ENCODE data around the gene CGB3. TPM values are rescaled to one million over a fixed set of nuclear protein-coding genes. Genes with fewer than 3 reads are reported as not detected.

The CGB3 gene
- total RNA-seq, 1 experiment from 2014 or later = not detected

DNA sequence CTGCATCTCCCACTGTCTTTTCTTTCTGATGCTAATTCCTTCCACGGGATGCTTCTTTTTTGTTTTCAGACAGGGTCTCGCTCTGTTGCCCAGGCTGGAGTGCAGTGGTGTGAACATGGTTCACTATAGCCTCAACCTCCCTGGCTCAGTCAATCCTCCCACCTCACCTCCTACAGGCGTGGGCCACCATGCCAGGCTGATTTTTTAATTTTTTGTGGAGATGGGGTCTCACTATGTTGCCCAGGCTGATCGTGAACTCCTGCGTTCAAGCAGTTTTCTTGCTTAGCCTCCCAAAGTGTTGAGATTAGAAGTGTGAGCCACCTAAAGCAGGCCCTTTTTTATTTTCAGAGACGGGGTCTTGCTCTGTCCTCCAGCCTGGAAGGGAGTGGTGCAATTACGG lies 35.8 kb downstream of the CGB3 start:
- no peak for DNase-seq (ENCODE audit: low read depth)

DNA sequence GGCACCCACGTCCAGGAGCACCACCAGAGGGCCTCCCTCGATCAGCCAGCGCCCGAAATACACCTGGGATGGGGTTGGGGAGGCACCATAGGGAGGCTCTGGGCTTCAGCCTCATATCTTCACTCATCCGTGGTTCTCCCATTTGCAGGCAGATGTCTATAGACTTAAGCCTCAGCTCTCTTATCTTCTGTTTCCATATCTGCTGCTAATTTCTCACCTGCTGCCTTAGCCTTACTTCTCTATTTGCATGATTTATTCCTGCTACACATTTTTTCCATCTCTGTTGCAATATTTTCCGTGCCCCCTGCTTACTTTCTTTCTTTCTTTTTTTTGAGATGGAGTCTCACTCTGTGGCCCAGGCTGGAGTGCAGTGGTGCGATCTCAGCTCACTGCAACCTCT lies 36.8 kb downstream of the CGB3 start:
- DNase-seq (ENCODE audit: low read depth) = no peak

DNA sequence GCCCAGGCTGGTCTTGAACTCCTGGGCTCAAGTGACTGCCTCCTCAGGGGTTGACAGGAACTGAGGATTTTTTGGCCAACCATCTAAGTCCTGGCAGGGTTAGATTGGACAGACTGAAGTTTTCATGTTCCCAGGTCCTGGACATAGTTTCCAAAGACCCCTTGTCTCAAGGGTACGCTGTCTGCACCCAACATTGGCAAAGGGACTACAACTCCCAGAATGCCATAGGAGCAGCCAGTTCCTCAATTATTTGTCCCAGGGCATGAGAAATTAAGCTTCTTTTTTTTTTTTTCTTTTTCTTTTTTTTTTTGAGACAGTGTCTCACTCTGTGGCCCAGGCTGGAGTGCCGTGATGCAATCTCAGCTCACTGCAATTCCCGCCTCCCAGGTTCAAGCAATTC lies 37.9 kb downstream of the CGB3 start:
- DNase-seq (ENCODE audit: low read depth) = no peak

DNA sequence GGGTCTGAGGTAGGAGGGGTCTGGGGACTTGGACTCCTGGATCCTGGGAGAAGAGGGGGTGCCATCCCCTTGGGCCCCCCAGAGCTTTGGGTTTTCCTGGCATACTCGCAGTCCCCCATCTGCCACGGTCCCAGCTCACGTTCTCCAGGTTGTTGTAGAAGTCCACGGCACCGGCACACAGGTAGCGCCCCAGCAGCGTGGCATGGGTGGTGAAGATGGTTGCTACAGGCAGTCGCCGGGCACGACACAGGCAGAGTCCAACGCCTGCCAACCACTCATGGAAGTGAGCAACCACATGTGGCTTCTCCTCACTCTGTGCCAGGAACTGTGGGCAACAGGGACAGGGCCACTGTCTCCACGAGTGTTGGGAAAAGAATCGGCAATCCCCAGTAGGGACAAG lies 38.4 kb downstream of the CGB3 start:
- DNase-seq (ENCODE audit: low read depth) = no peak

DNA sequence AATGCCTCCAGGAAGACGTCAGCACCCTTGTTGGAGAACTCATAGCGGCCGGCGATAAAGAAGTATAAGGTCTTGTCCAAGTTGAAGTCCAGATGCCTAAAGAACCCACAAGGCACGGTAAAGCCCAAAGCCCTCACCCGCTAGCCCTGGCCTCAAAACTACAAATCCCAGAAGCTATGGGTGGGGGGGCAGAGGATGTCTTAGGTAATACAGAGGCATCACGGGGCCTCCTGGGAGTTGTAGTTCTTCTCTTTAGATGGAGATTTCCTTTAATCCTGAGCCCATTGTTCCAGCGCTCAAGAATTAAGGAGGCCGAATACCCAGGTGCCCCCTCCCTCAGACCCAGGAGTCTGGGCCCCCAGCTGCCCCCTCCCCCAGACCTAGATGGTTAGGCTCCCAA lies 41.9 kb downstream of the CGB3 start:
- no peak for DNase-seq (ENCODE audit: low read depth)

DNA sequence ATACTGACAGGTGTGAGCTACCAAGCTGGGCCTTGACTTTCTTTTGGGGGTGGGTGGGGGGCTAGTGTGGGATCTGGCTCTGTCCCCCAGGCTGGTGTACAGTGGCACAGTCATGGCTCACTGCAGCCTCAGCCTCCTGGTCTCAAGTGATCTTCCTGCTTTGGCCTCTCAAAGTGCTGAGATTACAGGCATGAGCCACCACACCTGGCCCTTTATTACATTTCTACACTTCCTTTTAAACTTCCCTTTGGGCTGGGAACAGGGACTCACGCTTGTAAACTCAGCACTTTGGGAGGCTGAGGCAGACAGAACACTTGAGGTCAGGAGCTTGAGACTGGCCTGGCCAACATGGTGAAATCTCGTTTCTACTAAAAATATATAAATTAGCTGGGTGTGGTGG lies 47.1 kb downstream of the CGB3 start:
- DNase-seq (ENCODE audit: low read depth) = no peak

DNA sequence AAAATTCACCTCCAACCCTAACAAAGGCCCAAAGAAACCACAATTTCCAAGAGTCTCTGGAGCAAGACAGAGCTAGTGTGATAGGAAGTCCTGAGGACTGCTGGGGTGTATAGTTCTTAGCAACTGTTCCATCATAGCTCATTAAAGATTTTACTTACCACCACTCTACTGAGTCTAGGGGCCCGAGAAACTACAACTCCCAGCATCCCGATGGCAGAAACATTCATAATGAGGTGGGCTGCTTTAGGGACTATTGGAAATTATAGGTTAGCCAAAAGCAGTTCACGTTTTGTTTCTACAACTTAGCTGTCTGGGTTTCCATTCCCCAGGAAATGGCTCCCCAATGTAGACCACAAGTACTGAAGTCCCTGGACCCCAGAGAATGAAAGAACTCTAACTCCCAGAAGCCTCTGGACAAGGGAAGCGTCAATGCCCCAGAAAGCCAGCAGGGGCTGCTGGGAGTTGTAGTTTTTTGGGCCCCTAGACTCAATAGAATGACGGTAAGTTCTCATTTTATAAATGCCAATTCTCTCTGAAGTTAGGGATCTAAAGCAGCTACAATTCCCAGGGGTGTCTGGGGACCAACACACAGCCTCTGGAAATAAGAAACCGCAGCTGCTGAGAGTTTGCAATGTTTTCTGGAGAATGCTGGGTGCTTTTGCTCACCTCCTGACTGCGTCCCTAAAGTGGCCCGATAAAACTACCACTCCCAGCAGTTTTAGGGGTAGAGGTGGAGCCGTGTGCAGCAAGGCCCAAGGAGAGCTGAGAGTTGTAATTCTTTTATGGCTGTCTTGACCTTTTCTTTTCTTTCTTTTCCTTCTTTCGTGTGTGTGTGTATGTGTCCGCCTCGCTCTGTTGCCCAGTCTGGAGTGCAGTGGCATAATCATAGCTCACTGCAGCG lies 47.9 kb downstream of the CGB3 start:
- no peak for DNase-seq (ENCODE audit: low read depth)

Other genes with a start within 250 kb of the CGB3 start
- gene BCAT2, start 213.3 kb downstream of the CGB3 start, total RNA-seq (2014; rRNA removed; shearing (Covaris generic)) = 61.9 and 63.8 TPM in 2 replicates
- gene HSD17B14, start 187.8 kb downstream of the CGB3 start, total RNA-seq (2014; rRNA removed; shearing (Covaris generic)) = 0.84 and 3.0 TPM in 2 replicates
- 1.8 and 4.4 TPM in 2 replicates for gene PLEKHA4, start 155.7 kb downstream of the CGB3 start, total RNA-seq (2014; rRNA removed; shearing (Covaris generic))
- 25.7 and 27.3 TPM in 2 replicates for gene PPP1R15A, start 151.9 kb downstream of the CGB3 start, total RNA-seq (2014; rRNA removed; shearing (Covaris generic))
- gene TULP2, start 125.6 kb downstream of the CGB3 start, total RNA-seq (2014; rRNA removed; shearing (Covaris generic)) = not detected in 2 replicates
- 203 and 249 TPM in 2 replicates for gene NUCB1, start 124.0 kb downstream of the CGB3 start, total RNA-seq (2014; rRNA removed; shearing (Covaris generic))
- not detected in 2 replicates for gene DHDH, start 90.6 kb downstream of the CGB3 start, total RNA-seq (2014; rRNA removed; shearing (Covaris generic))
- 66.6 and 98.1 TPM in 2 replicates for gene BAX, start 69.5 kb downstream of the CGB3 start, total RNA-seq (2014; rRNA removed; shearing (Covaris generic))
- gene FTL, start 59.0 kb downstream of the CGB3 start, total RNA-seq (2014; rRNA removed; shearing (Covaris generic)) = 4,698 and 4,789 TPM in 2 replicates
- gene GYS1, start 31.0 kb downstream of the CGB3 start, total RNA-seq (2014; rRNA removed; shearing (Covaris generic)) = 47.6 and 60.1 TPM in 2 replicates
- 384 and 389 TPM in 2 replicates for gene RUVBL2, start 30.4 kb downstream of the CGB3 start, total RNA-seq (2014; rRNA removed; shearing (Covaris generic))
- 0.68 TPM in 1 of 2 replicates, not detected in the other for gene LHB, start 7.2 kb downstream of the CGB3 start, total RNA-seq (2014; rRNA removed; shearing (Covaris generic))
- not detected in 2 replicates for gene CGB2, start 7.6 kb upstream of the CGB3 start, total RNA-seq (2014; rRNA removed; shearing (Covaris generic))
- gene CGB1, start 12.6 kb upstream of the CGB3 start, total RNA-seq (2014; rRNA removed; shearing (Covaris generic)) = not detected in 2 replicates
- not detected in 2 replicates for gene CGB5, start 19.5 kb upstream of the CGB3 start, total RNA-seq (2014; rRNA removed; shearing (Covaris generic))
- not detected in 2 replicates for gene CGB8, start 24.8 kb upstream of the CGB3 start, total RNA-seq (2014; rRNA removed; shearing (Covaris generic))
- gene CGB7, start 33.4 kb upstream of the CGB3 start, total RNA-seq (2014; rRNA removed; shearing (Covaris generic)) = 0.10 and 0.72 TPM in 2 replicates
- gene NTF4, start 40.5 kb upstream of the CGB3 start, total RNA-seq (2014; rRNA removed; shearing (Covaris generic)) = not detected in 2 replicates
- gene KCNA7, start 48.4 kb upstream of the CGB3 start, total RNA-seq (2014; rRNA removed; shearing (Covaris generic)) = not detected in 2 replicates
- gene SNRNP70, start 61.1 kb upstream of the CGB3 start, total RNA-seq (2014; rRNA removed; shearing (Covaris generic)) = 111 and 119 TPM in 2 replicates
- 6.0 and 14.6 TPM in 2 replicates for gene LIN7B, start 90.0 kb upstream of the CGB3 start, total RNA-seq (2014; rRNA removed; shearing (Covaris generic))
- gene C19orf73, start 94.8 kb upstream of the CGB3 start, total RNA-seq (2014; rRNA removed; shearing (Covaris generic)) = 4.4 and 5.3 TPM in 2 replicates
- 8.3 and 10.4 TPM in 2 replicates for gene PPFIA3, start 95.2 kb upstream of the CGB3 start, total RNA-seq (2014; rRNA removed; shearing (Covaris generic))
- gene HRC, start 131.1 kb upstream of the CGB3 start, total RNA-seq (2014; rRNA removed; shearing (Covaris generic)) = under 0.01 TPM in 1 of 2 replicates, not detected in the other
- gene TRPM4, start 133.5 kb upstream of the CGB3 start, total RNA-seq (2014; rRNA removed; shearing (Covaris generic)) = 8.3 and 9.7 TPM in 2 replicates

Data from RPMI7951 (cell line).